Measurements from ENCODE around the gene NPIPA5. TPM values are rescaled to one million over a fixed set of nuclear protein-coding genes. Genes with fewer than 3 reads are reported as not detected.
"Not testable (repeated sequence)": the region's sequence is repeated elsewhere in the genome, so short reads cannot be mapped to it uniquely, and the experiment has no call there.

Gene NPIPA5
- total RNA-seq, 1 donor from 2014 or later, result 8.5 TPM

DNA sequence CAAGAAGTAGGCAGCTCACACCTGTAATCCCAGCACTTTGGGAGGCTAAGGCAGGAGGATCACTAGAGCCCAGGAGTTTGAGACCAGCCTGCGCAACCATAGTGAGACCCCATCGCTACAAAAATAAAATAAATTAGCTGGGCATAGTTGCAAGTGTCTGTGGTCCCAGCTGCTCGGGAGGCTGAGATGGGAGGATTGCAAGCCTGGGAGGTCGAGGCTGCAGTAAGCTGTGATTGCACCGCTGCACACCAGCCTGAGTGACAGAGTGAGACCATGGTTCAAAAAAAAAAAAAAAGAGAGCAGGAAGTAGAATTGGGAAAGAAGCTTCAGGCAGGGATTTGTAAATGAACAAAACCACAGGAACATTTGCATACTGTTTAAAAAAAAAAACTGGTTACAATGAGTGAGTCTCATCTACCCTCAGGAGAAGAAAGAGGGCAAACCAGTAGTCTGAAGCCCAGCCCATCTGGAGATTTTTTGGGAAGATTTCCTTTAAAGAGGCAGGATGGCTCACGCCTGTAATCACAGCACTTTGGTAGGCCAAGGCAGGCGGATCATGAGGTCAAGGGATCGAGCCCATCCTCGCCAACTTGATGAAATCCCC is 25.4 kb upstream of the NPIPA5 start:
- H3K27me3 Mint-ChIP-seq, result no peaks in the 10 kb centered on the region
- H3K9me3 Mint-ChIP-seq (ENCODE audit: low read depth), result no peaks in the 10 kb centered on the region
- no peak for DNase-seq (ENCODE audit: low spot score, unreplicated experiment)
- no peak for TF ChIP-seq CTCF (IDR thresholded peaks at IDR 0.05; ENCODE audit: unreplicated experiment)
- H3K4me3 Mint-ChIP-seq (ENCODE audit: low read depth), result no peak overlapping the region
- peaks cover 18% of the 10 kb centered on the region for H3K36me3 Mint-ChIP-seq (ENCODE audit: insufficient read depth)
- no peak overlapping the region for H3K27ac Mint-ChIP-seq
- peaks cover 12% of the 10 kb centered on the region for H3K4me1 Mint-ChIP-seq (ENCODE audit: low read depth)

DNA sequence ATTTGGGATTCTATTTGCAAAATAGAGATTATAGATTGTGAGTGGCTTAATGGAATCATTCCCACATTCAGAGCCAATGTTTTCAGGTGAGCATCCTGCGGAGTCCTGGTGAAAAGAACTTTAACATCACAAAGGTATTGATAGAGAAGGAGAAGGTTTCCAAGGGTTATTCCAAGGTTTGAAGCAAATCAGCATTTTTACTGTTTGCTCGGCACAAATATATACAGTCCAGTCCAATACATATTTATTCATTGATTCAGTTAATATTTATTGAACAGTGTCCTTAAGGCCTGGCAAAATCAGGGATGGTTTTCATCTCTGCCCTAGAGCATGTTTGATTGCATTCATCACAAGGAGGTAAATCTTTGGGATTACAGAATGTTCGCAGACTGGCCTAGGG is 23.9 kb upstream of the NPIPA5 start:
- H3K27ac Mint-ChIP-seq, result no peak overlapping the region
- peaks cover 18% of the 10 kb centered on the region for H3K36me3 Mint-ChIP-seq (ENCODE audit: insufficient read depth)
- no peak for TF ChIP-seq CTCF (IDR thresholded peaks at IDR 0.05; ENCODE audit: unreplicated experiment)

GRCh38 chr16:15400314-15400713 is 22.2 kb upstream of the NPIPA5 start:
- DNase-seq (ENCODE audit: low spot score, unreplicated experiment); H3K9me3 Mint-ChIP-seq (ENCODE audit: low read depth); H3K27me3 Mint-ChIP-seq; H3K4me3 Mint-ChIP-seq (ENCODE audit: low read depth); H3K27ac Mint-ChIP-seq: not testable (repeated sequence)
- peaks cover 25% of the 10 kb centered on the region for H3K4me1 Mint-ChIP-seq (ENCODE audit: low read depth)
- H3K36me3 Mint-ChIP-seq (ENCODE audit: insufficient read depth), result peaks cover 18% of the 10 kb centered on the region

More for the DNA sequence above, 23.9 kb upstream of the NPIPA5 start:
- DNase-seq (ENCODE audit: low spot score, unreplicated experiment), result no peak
- Mint-ChIP-seq H3K27me3 (no peaks in the 10 kb centered on the region), H3K4me3 (ENCODE audit: low read depth) (no peak overlapping the region), H3K4me1 (ENCODE audit: low read depth) (peaks cover 18% of the 10 kb centered on the region), H3K9me3 (ENCODE audit: low read depth) (no peaks in the 10 kb centered on the region)

- H3K4me3 Mint-ChIP-seq (ENCODE audit: low read depth), result peak overlapping the region; percentile 50
- TF ChIP-seq CTCF (IDR thresholded peaks at IDR 0.05; ENCODE audit: unreplicated experiment), result no peak
- H3K9me3 Mint-ChIP-seq (ENCODE audit: low read depth), result no peaks in the 10 kb centered on the region
- no peaks in the 10 kb centered on the region for H3K27me3 Mint-ChIP-seq
- H3K27ac Mint-ChIP-seq, result peak overlapping the region; percentile 96
- peaks cover 25% of the 10 kb centered on the region for H3K4me1 Mint-ChIP-seq (ENCODE audit: low read depth)
- DNase-seq (ENCODE audit: low spot score, unreplicated experiment), result no peak
- peaks cover 16% of the 10 kb centered on the region for H3K36me3 Mint-ChIP-seq (ENCODE audit: insufficient read depth)
Observed at GRCh38 chr16:15399317-15399716, 21.2 kb upstream of the NPIPA5 start.

GRCh38 chr16:15398618-15399316 is 20.7 kb upstream of the NPIPA5 start:
- peaks cover 25% of the 10 kb centered on the region for H3K4me1 Mint-ChIP-seq (ENCODE audit: low read depth)
- H3K36me3 Mint-ChIP-seq (ENCODE audit: insufficient read depth), result peaks cover 14% of the 10 kb centered on the region
- H3K4me3 Mint-ChIP-seq (ENCODE audit: low read depth), result peak overlapping the region; percentile 50
- H3K27me3 Mint-ChIP-seq, result no peaks in the 10 kb centered on the region
- DNase-seq (ENCODE audit: low spot score, unreplicated experiment), result no peak
- no peak for TF ChIP-seq CTCF (IDR thresholded peaks at IDR 0.05; ENCODE audit: unreplicated experiment)
- H3K27ac Mint-ChIP-seq, result peak overlapping the region; percentile 96
- no peaks in the 10 kb centered on the region for H3K9me3 Mint-ChIP-seq (ENCODE audit: low read depth)

Data from progenitor cell of endocrine pancreas (in vitro differentiated cells).